PFSK-1 (cell line): ENCODE data around the gene FEM1C.

Experiments
- FOXP2 ChIP-seq: optimal IDR thresholded peaks from 2 replicates; pipeline ENCODE3; 2011; ENCODE audit warnings: borderline replicate concordance, control low read depth, inconsistent platforms; ENCODE audit not compliant: insufficient read depth; ENCODE audit errors: extremely low read length, extremely low read depth
- POLR2AphosphoS5 ChIP-seq: IDR thresholded peaks from 2 replicates; pipeline ENCODE4 v1.6.1; 2012; ENCODE audit warnings: low read depth, mild to moderate bottlenecking, control low read depth, low read length, moderate library complexity
- REST ChIP-seq, 2 experiments: IDR thresholded peaks; 2 replicates each; pipeline versions ENCODE4 v1.6.1 to v1.8.0; 2011 to 2012; ENCODE audit warnings: low read depth in 2 of 2, low read length in 2 of 2, control low read depth in 1 of 2, inconsistent platforms in 1 of 2, mild to moderate bottlenecking in 1 of 2, moderate library complexity in 1 of 2; ENCODE audit not compliant: insufficient read depth in 1 of 2
- SIN3A ChIP-seq: IDR thresholded peaks from 2 replicates; pipeline ENCODE4 v1.6.1; 2012; ENCODE audit warnings: mild to moderate bottlenecking, low read length, moderate library complexity, borderline replicate concordance; ENCODE audit not compliant: insufficient read depth
- TAF1 ChIP-seq: IDR thresholded peaks from 2 replicates; pipeline ENCODE4 v1.6.1; 2012; ENCODE audit warnings: low read length, control low read depth, borderline replicate concordance; ENCODE audit not compliant: insufficient read depth

The FEM1C gene

GRCh38 chr5:115542086-115542485 lies 2.5 kb downstream of the FEM1C start:
- no peak for TF ChIP-seq SIN3A
- TF ChIP-seq POLR2AphosphoS5 = no peak
- no peak for TF ChIP-seq TAF1
- no peak for TF ChIP-seq FOXP2
- no peak for TF ChIP-seq REST (IDR thresholded peaks at IDR 0.05; ENCODE audit: insufficient read depth in 1 of 2, low read depth in 2 of 2, low read length in 2 of 2)

DNA sequence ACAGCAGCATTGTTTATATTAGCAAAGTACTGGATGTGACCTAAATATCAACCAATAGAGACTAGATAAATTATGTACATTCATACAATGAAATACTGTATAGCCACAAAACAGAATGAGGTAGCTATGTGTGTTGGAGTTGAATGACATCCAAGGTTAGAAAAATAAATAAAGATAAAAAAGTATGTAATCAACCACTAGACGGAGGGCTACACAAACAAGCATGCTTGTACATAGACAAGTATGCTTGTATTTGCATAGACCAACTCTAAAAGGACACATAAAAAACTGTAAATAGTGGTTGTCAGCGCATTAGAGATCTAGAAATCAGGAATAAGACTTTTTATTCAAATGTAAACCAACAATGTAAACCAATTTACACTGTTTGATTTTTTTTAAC lies 3.0 kb downstream of the FEM1C start:
- TF ChIP-seq TAF1 (no peak), SIN3A (no peak), REST (IDR thresholded peaks at IDR 0.05; ENCODE audit: insufficient read depth in 1 of 2, low read depth in 2 of 2, low read length in 2 of 2) (no peak), FOXP2 (no peak)

- TF ChIP-seq TAF1 (no peak), REST (IDR thresholded peaks at IDR 0.05; ENCODE audit: insufficient read depth in 1 of 2, low read depth in 2 of 2, low read length in 2 of 2) (no peak), FOXP2 (no peak), SIN3A (no peak), POLR2AphosphoS5 (no peak)
Measured at GRCh38 chr5:115535479-115536035, 9.0 kb downstream of the FEM1C start.

GRCh38 chr5:115532517-115532916 lies 12.1 kb downstream of the FEM1C start:
- TF ChIP-seq TAF1 = no peak
- no peak for TF ChIP-seq FOXP2
- TF ChIP-seq SIN3A = no peak
- TF ChIP-seq REST (IDR thresholded peaks at IDR 0.05; ENCODE audit: insufficient read depth in 1 of 2, low read depth in 2 of 2, low read length in 2 of 2) = no peak
- TF ChIP-seq POLR2AphosphoS5 = no peak

DNA sequence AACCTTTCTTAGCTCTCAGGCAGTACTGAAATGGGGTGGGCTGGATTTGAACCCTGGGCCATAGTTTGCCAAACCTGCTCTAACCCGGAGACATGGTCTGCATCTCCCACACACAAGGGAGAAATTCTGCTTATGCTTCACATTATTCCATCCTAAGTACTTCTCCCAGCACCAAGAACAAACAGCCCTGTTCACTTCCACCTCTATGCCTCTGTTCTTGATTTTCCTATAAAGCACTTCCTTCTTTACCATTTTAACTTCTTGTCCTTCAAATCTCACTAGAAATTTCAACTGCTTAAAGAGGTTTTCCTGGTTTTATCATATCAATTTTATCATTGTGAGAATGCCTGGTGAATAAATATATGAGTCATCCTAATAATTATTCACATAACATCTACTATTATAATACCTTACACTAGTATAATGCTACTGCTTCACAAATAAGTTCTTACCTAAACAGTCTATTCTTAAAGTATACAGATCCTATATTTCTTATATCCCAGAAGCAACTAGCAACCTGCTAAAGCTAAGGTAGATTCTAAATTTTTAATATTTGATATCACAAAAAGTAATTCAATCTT lies 12.7 kb downstream of the FEM1C start:
- TF ChIP-seq SIN3A = no peak
- no peak for TF ChIP-seq FOXP2
- no peak for TF ChIP-seq REST (IDR thresholded peaks at IDR 0.05; ENCODE audit: insufficient read depth in 1 of 2, low read depth in 2 of 2, low read length in 2 of 2)
- no peak for TF ChIP-seq TAF1
- no peak for TF ChIP-seq POLR2AphosphoS5
